Activated T-helper 9 cell treated with anti-CD3 and anti-CD28 coated beads, Interleukin-2, amount 50 U/mL, for 16 hours (primary cell): ENCODE data around the gene PKN1.
"Not testable (repeated sequence)": the region's sequence is repeated elsewhere in the genome, so short reads cannot be mapped to it uniquely, and the experiment has no call there.

Source experiments
- DNase-seq: peaks from one replicate; pipeline ENCODE4 v3.0.0-alpha.2; 2020; ENCODE audit warnings: low read depth

PKN1 gene

GRCh38 chr19:14430712-14431111, 2.4 kb upstream of the PKN1 start:
- DNase-seq: no peak

DNA sequence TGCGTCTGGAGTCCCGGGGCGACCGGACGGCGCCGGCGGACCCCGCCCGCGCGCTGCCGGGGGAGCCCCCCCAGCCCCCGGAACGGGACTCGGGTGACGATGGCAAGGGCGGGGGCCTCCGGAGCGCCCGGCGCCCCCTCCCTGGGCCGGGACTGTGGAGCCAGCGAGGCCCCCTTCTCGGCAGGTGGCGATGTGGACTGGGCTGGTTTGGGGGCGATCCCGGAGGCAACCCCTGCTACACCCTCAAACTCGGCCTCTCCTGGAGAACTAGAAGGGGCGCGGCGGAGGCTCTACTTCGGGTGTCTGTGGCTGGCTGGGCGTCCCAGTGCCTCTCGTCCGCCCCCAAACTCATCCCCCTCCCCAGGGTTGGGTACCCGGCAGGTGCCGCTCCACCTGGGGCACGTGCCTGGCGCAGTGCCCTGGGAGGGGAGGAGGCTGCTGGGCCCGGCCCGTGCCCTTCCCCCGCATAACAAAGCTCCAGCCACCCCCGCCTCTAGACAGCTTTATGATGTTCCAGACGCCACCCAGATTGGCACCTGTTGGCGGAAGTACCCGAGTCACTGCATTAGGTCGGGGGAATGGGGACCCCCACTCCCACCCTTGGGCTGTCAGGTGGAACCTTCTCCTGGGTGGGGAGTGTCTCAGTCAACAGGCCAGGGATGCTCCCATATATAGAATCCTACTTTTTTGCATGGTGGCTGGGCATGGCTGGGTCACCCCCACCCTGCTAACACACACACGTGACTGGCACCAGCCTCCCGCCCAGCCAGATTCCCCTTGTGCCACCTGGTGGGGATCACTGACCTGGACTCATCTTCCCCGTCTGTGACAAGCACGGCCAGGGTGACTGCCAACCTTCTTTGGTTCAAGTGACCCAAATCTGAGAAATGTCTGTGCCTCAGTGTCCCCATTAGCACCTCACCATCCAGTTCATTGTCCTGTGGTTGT, 722 bp downstream of the PKN1 start:
- peak; percentile 27 for DNase-seq

- DNase-seq: no peak
Measured at GRCh38 chr19:14434543-14435319, 1.6 kb downstream of the PKN1 start.

GRCh38 chr19:14435320-14436050, 2.4 kb downstream of the PKN1 start:
- DNase-seq: no peak

DNA sequence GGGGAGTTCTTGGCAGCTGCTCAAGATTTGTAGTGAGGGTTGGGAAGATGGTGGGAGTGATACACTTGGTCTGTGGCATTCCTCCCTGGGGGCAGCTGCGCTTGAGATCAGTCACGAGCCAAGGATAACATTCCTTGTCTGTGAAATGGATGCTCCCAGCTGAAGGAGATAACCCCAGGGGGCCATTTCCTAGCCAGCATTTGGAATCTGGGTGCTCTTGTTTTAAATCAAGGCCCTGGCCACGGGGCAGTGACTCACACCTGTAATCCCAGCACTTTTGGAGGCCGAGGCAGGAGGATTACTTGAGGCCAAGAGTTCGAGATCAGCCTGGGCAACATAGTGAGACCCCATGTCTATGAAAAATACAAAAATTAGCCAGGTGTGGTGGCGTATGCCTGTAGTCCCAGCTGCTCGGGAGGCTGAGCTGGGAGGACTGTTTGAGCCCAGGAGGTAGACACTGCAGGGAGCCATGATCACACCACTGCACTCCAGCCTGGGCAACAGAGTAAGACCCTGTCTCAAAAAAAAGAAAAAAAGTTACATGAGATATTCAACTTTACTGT, 4.6 kb downstream of the PKN1 start:
- no peak for DNase-seq

DNA sequence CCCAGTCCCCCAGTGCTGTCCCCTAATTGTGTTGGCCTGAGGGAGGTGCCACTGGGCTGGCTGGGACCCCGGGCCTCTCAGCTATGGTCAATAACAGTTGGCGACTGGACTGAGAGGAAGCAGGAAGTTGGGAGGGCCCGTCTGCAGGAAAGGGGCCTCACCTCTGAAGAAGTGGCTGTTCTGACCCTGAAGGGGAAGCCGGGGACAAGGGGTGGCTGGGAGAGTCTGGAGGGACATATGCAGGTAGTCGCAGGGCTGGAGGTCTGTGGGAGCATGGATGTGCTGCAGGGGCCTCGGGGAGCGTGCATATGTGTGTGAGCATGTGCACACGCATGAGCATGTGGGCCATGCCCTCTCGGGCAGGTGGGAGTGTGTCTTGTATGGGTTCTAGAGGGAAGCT, 5.9 kb downstream of the PKN1 start:
- no peak for DNase-seq

DNA sequence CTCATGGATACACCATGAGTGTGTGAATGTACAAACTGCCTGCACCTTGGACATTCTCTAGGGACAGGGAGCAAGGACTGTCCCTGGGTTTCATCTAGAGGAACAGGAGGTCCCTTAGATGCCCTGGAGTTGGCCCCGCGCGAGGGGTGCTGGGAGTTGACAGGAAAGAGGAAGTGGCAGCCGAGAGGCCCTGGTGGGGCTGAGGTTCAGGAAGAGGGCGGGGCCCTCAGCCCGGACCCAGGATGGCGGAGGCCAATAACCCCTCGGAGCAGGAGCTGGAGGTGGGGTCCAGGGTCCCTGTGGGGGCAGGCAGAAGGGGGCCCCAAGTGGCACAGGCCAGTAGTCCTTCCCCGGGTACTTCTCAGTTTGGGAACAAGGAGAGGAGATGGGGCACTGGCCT, 6.9 kb downstream of the PKN1 start:
- peak; percentile 65 for DNase-seq

DNA sequence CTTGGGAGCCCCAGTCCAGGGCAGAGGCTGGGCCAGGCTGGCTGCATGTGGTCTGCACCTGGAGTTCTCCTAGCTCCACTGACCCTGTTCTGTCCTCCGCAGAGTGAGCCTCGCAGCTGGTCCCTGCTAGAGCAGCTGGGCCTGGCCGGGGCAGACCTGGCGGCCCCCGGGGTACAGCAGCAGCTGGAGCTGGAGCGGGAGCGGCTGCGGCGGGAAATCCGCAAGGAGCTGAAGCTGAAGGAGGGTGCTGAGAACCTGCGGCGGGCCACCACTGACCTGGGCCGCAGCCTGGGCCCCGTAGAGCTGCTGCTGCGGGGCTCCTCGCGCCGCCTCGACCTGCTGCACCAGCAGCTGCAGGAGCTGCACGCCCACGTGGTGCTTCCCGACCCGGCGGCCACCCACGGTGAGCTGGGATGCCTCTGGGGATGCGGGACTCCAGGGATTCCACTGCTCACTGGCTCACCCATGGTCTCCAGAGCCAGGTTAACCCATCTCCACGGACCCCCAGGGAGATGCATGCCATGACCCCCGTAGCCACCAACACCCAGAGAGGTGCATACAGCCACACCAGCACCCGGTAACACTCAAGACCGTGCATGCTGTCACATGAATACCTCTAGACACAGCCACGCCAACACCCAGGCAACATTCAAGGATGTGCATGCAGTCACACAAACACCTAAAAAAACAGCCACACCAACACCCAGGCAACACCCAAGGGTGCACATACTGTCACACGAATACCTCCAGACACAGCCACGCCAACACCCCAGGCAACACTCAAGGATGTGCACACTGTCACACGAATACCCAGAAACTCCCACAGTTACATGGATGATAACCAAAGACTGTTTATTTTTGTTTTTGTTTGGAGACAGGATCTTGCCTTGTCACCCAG, 8.2 kb downstream of the PKN1 start:
- DNase-seq: no peak

DNA sequence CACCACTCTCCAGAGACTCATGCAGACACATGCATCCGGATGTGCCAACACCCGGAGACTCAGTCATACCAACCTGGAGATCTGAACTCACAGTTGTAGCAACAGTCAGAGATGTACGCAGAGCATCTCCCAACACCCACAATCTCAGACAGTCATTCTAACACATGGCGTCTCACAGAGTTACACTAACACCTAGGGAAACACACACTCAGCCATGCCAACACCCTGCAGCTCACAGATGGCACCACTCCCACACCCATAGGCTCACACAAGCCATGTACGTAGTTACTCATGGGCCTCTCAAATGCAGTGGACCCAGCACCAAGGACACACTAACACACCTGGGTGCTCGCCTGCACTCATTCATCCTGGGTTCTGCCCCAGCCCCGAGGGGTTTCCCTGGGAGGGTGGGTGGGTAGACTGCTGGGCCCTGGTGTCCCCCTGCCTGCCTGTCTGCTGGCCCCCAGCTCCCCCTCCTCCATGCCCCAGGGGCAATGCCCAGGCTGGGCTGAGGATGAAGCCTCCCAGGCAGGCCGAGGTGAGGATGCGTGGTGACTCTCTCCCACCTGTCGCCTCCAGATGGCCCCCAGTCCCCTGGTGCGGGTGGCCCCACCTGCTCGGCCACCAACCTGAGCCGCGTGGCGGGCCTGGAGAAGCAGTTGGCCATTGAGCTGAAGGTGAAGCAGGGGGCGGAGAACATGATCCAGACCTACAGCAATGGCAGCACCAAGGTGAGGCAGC, 10.0 kb downstream of the PKN1 start:
- DNase-seq: no peak

- DNase-seq: no peak
Measured at GRCh38 chr19:14443632-14444216, 10.6 kb downstream of the PKN1 start.

- no peak for DNase-seq
Measured at GRCh38 chr19:14446336-14447036, 13.4 kb downstream of the PKN1 start.

GRCh38 chr19:14449321-14449720, 16.2 kb downstream of the PKN1 start:
- no peak for DNase-seq

GRCh38 chr19:14450168-14450874, 17.2 kb downstream of the PKN1 start:
- peak; percentile 28 for DNase-seq

DNA sequence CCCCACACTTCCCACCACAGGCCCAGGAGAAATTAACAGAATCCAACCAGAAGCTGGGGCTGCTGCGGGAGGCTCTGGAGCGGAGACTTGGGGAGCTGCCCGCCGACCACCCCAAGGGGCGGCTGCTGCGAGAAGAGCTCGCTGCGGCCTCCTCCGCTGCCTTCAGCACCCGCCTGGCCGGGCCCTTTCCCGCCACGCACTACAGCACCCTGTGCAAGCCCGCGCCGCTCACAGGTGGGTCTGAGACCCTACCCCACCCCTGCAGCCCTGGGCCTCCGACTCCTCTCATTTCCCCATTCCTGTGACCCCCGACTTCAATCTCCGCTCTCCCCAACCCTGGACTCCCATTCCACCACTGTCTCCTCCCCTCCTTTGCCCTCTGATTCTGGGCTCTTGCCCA, 17.8 kb downstream of the PKN1 start:
- DNase-seq: no peak

DNA sequence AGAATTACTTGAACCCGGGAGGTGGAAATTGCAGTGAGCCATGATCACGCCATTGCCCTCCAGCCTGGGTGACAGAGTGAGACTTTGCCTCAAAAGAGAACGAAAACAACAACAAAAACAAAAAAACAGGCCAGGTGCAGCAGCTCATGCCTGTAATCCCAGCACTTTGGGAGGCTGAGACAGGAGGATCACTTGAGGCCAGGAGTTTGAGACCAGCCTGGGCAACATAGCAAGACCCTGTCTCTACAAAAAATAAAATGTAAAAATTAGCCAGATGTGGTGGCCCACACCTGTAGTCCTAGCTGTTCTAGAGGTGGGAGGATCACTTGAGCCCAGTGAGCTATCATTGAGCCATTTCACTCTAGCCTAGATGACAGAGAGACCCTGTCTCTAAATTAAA, 19.2 kb downstream of the PKN1 start:
- DNase-seq: not testable (repeated sequence)

DNA sequence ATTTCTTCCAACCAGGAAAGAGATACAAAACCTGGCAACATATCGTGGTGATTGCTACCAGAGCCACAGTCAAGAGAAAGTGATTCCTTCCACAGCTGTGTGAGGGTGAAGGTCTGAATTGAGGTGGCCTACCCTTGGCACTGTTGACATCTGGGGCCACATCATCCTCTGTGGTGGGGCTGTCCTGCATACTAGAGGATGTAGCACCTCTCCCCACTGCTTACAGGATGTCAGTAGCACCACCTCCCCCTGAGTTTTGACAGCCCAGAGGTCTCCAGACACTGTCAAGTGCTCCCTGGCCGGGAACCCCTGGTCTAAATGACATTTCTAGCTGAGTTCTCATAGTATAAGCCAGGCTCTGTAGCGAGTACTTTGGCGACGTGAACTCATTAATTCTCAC, 26.6 kb downstream of the PKN1 start:
- no peak for DNase-seq

DNA sequence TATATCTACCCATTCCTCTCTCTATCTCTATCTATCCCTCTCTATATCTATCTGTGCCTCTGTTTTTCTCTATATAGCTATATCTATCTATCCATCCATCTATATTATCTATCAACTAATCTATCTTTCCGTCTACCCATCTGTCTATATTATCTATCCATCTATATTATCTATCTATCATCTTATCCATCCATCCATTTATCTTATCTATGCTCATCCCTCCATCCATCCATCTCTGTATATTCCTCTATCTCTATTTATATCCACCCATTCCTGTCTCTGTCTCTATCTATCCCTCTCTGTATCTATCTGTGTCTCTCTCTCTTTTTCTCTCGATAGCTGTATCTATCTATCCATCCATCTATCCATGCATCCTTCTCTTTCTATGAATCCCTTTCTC, 27.8 kb downstream of the PKN1 start:
- no peak for DNase-seq

GRCh38 chr19:14462401-14462800, 29.3 kb downstream of the PKN1 start:
- not testable (repeated sequence) for DNase-seq

- no peak for DNase-seq
Measured at GRCh38 chr19:14463747-14464146, 30.6 kb downstream of the PKN1 start.
